Neural cell (in vitro differentiated cells): ENCODE data around the gene SEC11C.

ENCODE experiments used
- EP300 ChIP-seq: fragments of 450-650 bp; conservative IDR thresholded peaks from 2 replicates; pipeline ENCODE4 v1.6.1; 2014; ENCODE audit warnings: antibody characterized with exemption, mild to moderate bottlenecking, moderate library complexity; ENCODE audit not compliant: poor library complexity, severe bottlenecking
- EZH2 ChIP-seq: fragments of 200-600, 300-800 bp; shearing (Covaris generic), sonication (generic); IDR thresholded peaks from 2 replicates; pipeline ENCODE4 v1.6.1; 2014; ENCODE audit warnings: antibody characterized with exemption, low read length, borderline replicate concordance, mild to moderate bottlenecking; ENCODE audit not compliant: insufficient read depth, poor library complexity, severe bottlenecking
- POLR2AphosphoS5 ChIP-seq: IDR thresholded peaks from 2 replicates; pipeline ENCODE4 v1.6.1; 2012
- RAD21 ChIP-seq: fragments of 450-650 bp; conservative IDR thresholded peaks from 2 replicates; pipeline ENCODE4 v1.6.1; 2014; ENCODE audit warnings: antibody characterized with exemption, mild to moderate bottlenecking, moderate library complexity
- TAF1 ChIP-seq: IDR thresholded peaks from 2 replicates; pipeline ENCODE4 v1.6.1; 2012; ENCODE audit warnings: low read depth
- TF ChIP-seq, protein P1 (sequence below): fragments of 450-650 bp; IDR thresholded peaks from 2 replicates; pipeline ENCODE4 v1.5.1; 2014; ENCODE audit warnings: antibody characterized with exemption, mild to moderate bottlenecking, moderate library complexity; ENCODE audit not compliant: poor library complexity, severe bottlenecking

DNA sequence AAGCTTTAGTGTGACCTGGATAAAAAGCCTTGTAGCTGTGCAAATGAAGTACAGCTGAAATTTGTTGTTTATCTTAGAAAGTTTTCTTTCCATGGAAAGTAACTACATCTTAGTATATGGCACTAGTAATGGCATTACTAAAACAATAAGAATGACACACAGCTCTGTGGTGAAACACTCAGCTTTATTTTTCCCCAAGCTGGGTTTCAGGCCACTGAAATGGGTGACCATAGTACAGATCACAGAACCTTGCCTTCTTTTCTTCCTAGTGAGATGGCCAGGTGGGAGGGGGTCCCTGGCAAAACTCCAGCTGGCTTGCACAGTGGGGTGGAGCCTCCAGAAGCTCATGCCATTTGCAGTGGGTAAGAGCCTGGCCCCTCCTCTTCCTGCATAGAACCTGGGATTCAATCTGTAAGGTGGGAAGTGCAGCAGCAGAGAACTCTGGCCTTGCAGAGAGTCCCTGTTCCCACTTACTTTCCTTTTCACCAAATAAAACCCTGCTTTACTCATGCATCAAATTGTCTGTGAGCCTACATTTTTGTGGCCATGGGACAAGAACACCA lies 62.7 kb downstream of the SEC11C start:
- TF ChIP-seq POLR2AphosphoS5 (no peak), EZH2 (no peak), EP300 (no peak), RAD21 (no peak), TAF1 (no peak)
- TF ChIP-seq, protein P1, sequence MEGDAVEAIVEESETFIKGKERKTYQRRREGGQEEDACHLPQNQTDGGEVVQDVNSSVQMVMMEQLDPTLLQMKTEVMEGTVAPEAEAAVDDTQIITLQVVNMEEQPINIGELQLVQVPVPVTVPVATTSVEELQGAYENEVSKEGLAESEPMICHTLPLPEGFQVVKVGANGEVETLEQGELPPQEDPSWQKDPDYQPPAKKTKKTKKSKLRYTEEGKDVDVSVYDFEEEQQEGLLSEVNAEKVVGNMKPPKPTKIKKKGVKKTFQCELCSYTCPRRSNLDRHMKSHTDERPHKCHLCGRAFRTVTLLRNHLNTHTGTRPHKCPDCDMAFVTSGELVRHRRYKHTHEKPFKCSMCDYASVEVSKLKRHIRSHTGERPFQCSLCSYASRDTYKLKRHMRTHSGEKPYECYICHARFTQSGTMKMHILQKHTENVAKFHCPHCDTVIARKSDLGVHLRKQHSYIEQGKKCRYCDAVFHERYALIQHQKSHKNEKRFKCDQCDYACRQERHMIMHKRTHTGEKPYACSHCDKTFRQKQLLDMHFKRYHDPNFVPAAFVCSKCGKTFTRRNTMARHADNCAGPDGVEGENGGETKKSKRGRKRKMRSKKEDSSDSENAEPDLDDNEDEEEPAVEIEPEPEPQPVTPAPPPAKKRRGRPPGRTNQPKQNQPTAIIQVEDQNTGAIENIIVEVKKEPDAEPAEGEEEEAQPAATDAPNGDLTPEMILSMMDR: no peak
